Right hindlimb (tissue), 1 donor: ENCODE measurements around the gene ARHGEF25.
"Not testable (repeated sequence)": the region's sequence is repeated elsewhere in the genome, so short reads cannot be mapped to it uniquely, and the experiment has no call there.

Experiments
- DNase-seq: peaks from one replicate; pipeline ENCODE4 v3.0.0-alpha.2; 2018

Gene ARHGEF25

GRCh38 chr12:57623385-57623784, 12.2 kb downstream of the ARHGEF25 start:
- DNase-seq = no peak

- no peak for DNase-seq
Measured at GRCh38 chr12:57623811-57624390, 12.7 kb downstream of the ARHGEF25 start.

DNA sequence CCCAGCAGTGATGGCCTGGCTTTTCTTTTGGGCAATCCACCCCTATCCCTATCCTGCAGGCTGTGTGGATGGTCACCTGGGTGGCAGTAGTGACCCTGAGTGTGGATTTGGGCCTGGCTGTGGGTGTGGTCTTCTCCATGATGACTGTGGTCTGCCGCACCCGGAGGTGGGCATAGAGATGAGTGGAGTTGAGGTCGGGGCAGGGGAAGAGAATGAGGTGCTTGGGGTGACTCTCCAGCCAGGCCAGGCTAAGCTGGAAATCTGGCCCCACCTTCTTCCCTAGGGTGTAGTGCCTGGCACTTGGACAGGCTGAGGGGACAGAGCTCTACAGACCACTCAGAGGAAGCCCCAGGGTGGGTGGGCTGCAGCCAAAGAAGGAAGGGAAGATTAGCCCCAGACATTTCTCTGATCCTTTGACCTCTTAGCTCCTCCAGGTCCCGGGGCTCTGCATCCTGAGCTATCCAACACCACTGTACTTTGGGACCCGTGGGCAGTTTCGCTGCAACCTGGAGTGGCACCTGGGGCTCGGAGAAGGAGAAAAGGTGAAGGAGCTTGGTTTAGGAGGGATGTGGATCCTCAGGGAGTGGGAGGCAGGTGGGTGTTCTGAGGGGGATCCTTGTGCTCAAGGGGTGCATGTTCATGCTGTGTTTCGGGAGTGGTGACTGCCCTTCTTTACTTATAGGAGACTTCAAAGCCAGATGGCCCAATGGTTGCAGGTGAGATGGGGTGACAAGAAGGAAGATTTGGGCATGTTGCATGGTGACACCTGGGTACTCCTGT, 13.4 kb downstream of the ARHGEF25 start:
- DNase-seq = no peak

DNA sequence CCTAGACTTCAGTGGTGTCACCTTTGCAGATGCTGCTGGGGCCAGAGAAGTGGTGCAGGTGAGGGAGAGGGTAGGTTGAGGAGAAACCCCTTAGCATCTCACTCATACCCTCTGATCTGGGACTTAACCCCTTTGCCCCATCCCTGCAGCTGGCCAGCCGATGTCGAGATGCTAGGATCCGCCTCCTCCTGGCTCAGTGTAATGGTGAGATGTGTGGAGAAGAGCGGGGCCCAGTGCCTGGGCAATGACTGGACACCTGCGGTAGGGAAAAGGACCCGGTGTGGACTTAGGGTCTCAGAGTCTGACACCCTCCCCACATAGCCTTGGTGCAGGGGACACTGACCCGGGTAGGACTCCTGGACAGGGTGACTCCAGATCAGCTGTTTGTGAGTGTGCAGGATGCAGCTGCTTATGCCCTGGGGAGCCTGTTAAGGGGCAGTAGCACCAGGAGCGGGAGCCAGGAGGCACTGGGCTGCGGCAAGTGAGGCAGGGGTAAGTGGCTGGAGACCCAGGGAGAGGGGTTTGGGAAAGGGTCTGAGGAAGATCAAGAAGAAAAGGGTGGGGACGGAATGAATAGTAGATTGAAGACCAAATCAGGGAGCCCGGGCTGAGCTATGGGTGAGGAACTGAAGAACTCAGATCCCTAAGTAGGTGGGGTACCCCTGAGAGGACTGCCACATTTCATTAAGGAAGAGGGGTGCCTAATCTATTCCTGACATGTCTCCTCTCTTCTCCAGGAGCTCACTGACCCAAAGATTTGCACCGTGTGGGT, 14.2 kb downstream of the ARHGEF25 start:
- DNase-seq = no peak

DNA sequence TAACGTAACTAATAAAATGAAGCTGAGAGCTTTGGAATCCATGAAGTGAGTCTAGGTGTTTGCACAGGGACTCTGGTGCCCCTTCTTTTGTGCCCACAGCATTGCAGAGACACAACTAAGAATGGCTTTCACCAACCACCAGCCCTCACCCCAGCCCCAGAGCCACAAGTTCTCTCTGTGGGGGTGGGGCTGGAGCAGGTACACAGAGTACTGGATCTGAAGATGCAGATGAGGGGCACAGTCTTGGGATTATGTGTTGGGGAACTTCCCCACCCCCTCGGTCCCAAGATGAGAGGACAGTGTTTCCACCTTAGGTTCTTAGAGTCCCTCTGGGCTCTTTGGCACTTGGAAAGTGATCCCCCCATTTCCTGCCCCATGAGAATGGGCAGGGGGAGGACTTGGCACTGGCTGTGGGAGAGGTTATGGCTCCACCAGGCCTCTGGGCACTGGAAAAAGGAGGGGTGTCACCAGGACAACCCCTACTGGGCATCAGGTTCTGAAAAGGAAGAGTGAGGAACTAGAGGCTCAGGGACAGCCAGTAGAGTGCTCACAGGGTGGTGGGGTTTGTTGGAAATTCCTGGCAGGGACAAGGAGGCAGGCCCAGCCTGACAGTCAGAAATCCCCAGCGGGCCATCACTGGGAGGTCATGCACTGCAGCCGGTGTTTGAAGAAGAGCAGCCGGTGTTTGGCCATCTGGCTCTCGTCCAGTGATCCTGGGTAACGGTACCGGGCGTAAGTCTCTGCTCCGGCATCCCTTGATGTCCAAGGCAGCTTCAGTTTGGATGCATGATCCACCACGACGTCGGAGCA, 15.1 kb downstream of the ARHGEF25 start:
- peak; percentile 15 for DNase-seq

DNA sequence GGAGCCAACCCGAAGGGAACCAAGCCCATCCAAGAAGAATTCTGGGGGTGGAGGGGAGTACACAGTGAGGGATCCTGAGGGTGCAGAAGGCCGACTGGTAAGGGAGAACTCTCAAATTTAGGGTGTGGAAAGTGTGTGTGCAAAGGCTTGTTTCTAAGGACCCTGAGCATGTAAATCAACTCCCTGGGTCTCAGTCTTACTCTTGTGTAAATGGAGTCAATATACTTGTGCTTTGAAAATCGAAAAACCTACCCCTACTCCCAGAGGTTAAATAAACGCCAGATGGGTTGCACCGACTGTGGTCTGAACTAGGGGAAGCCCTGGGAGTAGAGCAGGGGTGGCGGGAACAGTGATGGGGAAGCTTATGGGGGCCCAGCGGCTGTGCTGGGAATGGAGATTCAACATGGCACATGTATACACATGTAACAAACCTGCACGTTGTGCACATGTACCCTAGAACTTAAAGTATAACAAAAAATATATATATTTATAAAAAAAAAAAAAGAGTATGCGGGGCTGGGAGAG, 15.7 kb downstream of the ARHGEF25 start:
- no peak for DNase-seq

DNA sequence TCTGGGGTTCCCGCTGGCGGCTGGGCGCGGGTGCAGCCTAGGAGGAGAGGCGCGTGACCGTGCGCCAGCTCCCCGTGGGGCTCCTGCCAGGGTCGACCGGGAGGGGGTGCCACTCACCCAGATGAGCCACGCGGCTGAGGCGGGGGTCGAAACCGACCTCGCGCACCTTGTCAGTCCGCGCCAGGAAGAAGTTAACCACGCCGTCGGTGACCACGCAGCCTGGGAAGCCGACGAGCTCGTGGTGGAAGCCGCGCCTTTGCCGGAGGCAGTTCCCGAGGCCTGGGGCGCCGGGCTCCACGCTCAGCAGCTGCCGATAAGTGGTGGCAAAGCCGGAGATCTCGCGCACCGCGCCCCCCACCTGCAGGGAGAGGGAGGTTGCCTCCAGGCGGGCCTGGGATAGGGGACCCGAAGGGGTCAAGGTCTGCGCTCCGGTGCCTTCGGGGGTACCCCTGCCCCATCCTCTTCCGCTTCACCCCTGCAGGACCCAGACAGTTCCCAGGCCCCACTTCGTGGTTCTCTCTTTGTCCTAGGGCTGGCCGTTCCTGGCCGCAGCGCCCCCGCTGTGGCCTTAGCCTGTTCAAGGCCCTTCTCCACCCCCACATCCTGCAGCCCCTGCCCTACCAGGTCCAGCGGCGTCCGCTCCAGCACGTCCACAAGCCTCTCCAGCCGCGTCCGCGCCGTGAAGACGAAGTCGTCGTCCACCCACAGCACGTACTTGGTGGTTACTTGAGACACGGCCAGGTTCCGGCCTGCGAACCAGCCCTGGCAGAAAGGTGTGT, 16.5 kb downstream of the ARHGEF25 start:
- DNase-seq = peak; percentile 24

- DNase-seq = no peak
Measured at GRCh38 chr12:57628280-57629191, 17.3 kb downstream of the ARHGEF25 start.

GRCh38 chr12:57629897-57630471, 18.7 kb downstream of the ARHGEF25 start:
- no peak for DNase-seq

GRCh38 chr12:57630891-57631433, 19.7 kb downstream of the ARHGEF25 start:
- DNase-seq = peak; percentile 18

GRCh38 chr12:57631566-57632072, 20.4 kb downstream of the ARHGEF25 start:
- DNase-seq = no peak

DNA sequence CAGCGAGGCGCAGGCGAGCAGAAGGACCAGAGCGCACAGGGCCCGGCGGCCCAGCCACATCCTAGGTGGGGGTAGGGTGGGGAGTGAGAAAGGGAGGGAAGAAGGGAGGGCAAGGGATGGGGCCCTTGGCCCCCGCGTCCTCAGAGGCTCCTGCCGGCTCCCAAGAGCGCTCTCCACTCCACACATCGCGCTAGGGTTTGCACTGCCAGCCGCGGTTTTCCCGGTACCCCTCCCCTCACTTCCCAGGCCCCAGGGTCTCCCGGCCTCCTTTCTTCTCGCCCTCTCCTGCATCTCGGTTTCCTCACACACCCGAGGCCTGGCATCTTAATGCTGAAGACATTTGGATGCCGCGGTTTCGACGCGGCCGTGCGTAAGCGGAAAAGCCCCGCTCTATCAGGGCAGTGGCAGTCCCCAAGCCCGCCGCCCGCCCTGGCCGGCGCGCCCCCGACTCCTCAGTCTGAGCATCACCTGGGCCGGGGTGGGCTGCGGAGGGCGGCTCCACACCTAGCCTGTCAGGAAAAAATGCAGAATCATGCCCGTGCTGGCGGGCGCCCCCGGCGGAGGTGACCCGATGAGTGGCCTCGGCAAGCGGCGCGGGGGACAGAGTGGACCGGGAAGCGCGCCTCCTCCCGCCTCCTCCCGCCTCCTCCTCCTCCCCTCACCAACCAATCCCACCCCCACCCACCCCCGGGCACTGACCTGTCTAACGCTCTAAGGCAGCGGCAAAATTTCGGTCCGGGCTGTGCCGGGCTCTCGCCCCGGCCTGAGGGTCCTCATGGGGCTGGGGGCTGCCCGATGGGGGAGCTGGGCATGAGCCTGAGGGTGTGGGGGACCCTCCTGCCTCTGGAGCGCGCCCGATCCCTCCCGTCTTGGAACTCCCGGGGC, 21.1 kb downstream of the ARHGEF25 start:
- DNase-seq = peak; percentile 29

GRCh38 chr12:57632958-57633840, 22.0 kb downstream of the ARHGEF25 start, which contains the start of gene B4GALNT1:
Gene B4GALNT1 (minus strand): TSS chr12:57633201. CDS start chr12:57632132, 1,069 bp downstream.
- peak; percentile 64 for DNase-seq

DNA sequence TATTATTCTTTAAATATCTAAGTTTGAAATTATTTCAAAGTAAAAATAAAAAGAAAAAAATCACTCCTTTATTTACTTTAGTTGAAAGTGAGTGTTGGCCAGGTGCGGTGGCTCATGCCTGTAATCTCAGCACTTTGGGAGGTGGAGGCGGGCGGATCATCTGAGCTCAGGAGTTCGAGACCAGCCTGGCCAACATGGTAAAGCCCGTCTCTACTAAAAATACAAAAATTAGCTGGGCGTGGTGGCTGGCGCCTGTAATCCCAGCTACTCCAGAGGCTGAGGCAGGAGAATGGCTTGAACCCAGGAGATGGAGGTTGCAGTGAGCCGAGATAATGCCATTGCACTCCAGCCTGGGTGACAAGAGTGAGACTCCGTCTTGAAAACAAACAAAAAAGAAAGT, 25.5 kb downstream of the ARHGEF25 start:
- DNase-seq = not testable (repeated sequence)

GRCh38 chr12:57637364-57637763, 26.1 kb downstream of the ARHGEF25 start:
- DNase-seq = no peak

- DNase-seq = no peak
Measured at GRCh38 chr12:57638096-57638495, 26.9 kb downstream of the ARHGEF25 start.
